ENCODE measurements around the gene ADGRG6. TPM values are rescaled to one million over a fixed set of nuclear protein-coding genes. Genes with fewer than 3 reads are reported as not detected.
"Not testable (repeated sequence)": the region's sequence is repeated elsewhere in the genome, so short reads cannot be mapped to it uniquely, and the experiment has no call there.

Gene ADGRG6
- total and polyA plus RNA-seq, 12 donors = 0.72 to 24.6 (median 5.3) TPM

GRCh38 chr6:142420802-142421201 lies 119.0 kb downstream of the ADGRG6 start:
- Histone ChIP-seq H3K27me3 (no peaks in the 10 kb centered on the region), H3K9me3 (replicated peaks in 1 of 3) (no peaks in the 10 kb centered on the region), H3K4me3 (no peak overlapping the region), H3K27ac (no peak overlapping the region), H3K36me3 (replicated peaks in 1 of 2) (no peaks in the 10 kb centered on the region), H3K4me1 (replicated peaks in 1 of 2) (no peaks in the 10 kb centered on the region)
- intact Hi-C loops (cut with DNase I) = no loop called here
- no peak for DNase-seq
- no peak for TF ChIP-seq POLR2A (IDR thresholded peaks at IDR 0.05)
- TF ChIP-seq, protein P1, sequence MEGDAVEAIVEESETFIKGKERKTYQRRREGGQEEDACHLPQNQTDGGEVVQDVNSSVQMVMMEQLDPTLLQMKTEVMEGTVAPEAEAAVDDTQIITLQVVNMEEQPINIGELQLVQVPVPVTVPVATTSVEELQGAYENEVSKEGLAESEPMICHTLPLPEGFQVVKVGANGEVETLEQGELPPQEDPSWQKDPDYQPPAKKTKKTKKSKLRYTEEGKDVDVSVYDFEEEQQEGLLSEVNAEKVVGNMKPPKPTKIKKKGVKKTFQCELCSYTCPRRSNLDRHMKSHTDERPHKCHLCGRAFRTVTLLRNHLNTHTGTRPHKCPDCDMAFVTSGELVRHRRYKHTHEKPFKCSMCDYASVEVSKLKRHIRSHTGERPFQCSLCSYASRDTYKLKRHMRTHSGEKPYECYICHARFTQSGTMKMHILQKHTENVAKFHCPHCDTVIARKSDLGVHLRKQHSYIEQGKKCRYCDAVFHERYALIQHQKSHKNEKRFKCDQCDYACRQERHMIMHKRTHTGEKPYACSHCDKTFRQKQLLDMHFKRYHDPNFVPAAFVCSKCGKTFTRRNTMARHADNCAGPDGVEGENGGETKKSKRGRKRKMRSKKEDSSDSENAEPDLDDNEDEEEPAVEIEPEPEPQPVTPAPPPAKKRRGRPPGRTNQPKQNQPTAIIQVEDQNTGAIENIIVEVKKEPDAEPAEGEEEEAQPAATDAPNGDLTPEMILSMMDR (IDR thresholded peaks at IDR 0.05) = no peak

- Histone ChIP-seq H3K27me3 (no peaks in the 10 kb centered on the region), H3K4me1 (replicated peaks in 1 of 2) (no peaks in the 10 kb centered on the region), H3K27ac (no peak overlapping the region), H3K4me3 (no peak overlapping the region), H3K9me3 (replicated peaks in 1 of 3) (no peaks in the 10 kb centered on the region), H3K36me3 (replicated peaks in 1 of 2) (no peaks in the 10 kb centered on the region)
- TF ChIP-seq, protein P1 (IDR thresholded peaks at IDR 0.05) = no peak
- no peak for TF ChIP-seq POLR2A (IDR thresholded peaks at IDR 0.05)
- intact Hi-C loops (cut with DNase I) = no loop called here
- no peak for DNase-seq
Observed at GRCh38 chr6:142421285-142422117, 119.7 kb downstream of the ADGRG6 start.

DNA sequence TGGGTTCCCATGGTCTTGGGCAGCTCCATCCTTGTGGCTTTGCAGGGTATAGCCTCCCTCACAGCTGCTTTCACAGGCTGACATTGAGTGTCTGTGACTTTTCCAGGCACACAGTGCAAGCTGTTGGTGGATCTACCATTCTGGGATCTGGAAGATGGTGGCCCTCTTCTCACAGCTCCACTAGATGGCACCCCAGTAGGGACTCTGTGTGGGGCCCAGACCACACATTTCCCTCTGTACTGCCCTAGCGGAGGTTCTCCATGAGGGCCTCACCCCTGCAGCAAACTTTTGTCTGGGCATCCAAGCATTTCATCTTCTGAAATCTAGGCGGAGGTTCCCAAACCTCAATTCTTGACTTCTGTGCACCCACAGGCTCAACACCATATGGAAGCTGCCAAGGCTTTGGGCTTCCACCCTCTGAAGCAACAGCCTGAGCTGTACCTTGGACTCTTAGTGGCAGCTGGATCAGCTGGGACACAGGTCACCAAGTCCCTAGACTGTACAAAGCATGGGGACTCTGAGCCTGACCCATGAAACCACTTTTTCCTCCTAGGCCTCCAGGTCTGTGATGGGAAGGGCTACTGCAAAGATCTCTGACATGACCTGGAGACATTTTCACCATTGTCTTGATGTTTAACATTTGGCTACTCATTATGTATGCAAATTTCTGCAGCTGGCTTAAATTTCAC lies 124.8 kb downstream of the ADGRG6 start:
- intact Hi-C loops (cut with DNase I); DNase-seq; H3K9me3 ChIP-seq (replicated peaks in 1 of 3); H3K36me3 ChIP-seq (replicated peaks in 1 of 2); H3K27ac ChIP-seq; H3K27me3 ChIP-seq; H3K4me3 ChIP-seq; H3K4me1 ChIP-seq (replicated peaks in 1 of 2): not testable (repeated sequence)
- 90 to 100% (median 97%) methylated on average over 1 to 2 of the region's 2 CpGs for WGBS, 4 donors

DNA sequence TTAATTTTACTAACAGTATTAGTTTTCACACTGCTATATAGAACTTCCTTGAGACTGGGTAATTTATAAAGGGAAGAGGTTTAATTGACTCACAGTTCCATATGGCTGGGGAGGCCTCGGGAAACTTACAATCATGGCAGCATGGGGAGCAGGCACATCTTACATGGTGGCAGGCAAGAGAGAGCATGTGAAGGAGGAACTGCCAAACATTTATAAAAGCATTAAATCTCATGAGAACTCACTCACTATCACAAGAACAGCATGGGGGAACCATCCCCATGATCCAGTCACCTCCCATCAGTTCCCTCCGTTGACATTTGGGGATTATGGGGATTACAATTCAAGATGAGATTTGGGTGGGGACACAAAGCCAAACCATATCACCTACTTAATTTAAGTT lies 126.7 kb downstream of the ADGRG6 start:
- H3K27ac ChIP-seq; H3K36me3 ChIP-seq (replicated peaks in 1 of 2); H3K9me3 ChIP-seq (replicated peaks in 1 of 3); DNase-seq; intact Hi-C loops (cut with DNase I); H3K4me1 ChIP-seq (replicated peaks in 1 of 2); H3K27me3 ChIP-seq; H3K4me3 ChIP-seq: not testable (repeated sequence)
- 92 to 100% (median 95%) methylated on average over 2 of the region's 2 CpGs for WGBS, 4 donors

GRCh38 chr6:142429195-142429594 lies 127.4 kb downstream of the ADGRG6 start:
- H3K27me3 ChIP-seq = no peaks in the 10 kb centered on the region
- no peaks in the 10 kb centered on the region for H3K4me1 ChIP-seq (replicated peaks in 1 of 2)
- H3K4me3 ChIP-seq = no peak overlapping the region
- no peaks in the 10 kb centered on the region for H3K36me3 ChIP-seq (replicated peaks in 1 of 2)
- DNase-seq = no peak
- no peak for TF ChIP-seq POLR2A (IDR thresholded peaks at IDR 0.05)
- TF ChIP-seq, protein P1 (IDR thresholded peaks at IDR 0.05) = no peak
- H3K9me3 ChIP-seq (replicated peaks in 1 of 3) = peaks cover 0 to 3% (median 0%) of the 10 kb centered on the region in 3 donors
- intact Hi-C loops (cut with DNase I) = no loop called here
- no peak overlapping the region for H3K27ac ChIP-seq
